ACC112 (cell line): ENCODE results near the gene CRB2.

Experiments used
- H2AFZ ChIP-seq: fragments of 200-600 bp; sonication (generic); one replicate; pipeline ENCODE4 v1.6.0; 2017; ENCODE audit warnings: antibody characterized with exemption, low read length; ENCODE audit not compliant: unreplicated experiment
- H3K27ac ChIP-seq: fragments of 200-600 bp; sonication (generic); 2 replicates; pipeline ENCODE4 v1.5.1; 2014; ENCODE audit warnings: low read depth, mild to moderate bottlenecking, antibody characterized with exemption, low read length, moderate library complexity
- H3K27me3 ChIP-seq: fragments of 200-600 bp; sonication (generic); 2 replicates; pipeline ENCODE4 v1.6.1; 2014; ENCODE audit warnings: mild to moderate bottlenecking, antibody characterized with exemption, low read length, moderate library complexity, mixed read lengths; ENCODE audit not compliant: insufficient read depth
- H3K36me3 ChIP-seq: fragments of 200-600 bp; sonication (generic); 2 replicates; pipeline ENCODE4 v1.6.1; 2016; ENCODE audit warnings: mild to moderate bottlenecking, antibody characterized with exemption, low read length, moderate library complexity, mixed read lengths; ENCODE audit not compliant: insufficient read depth
- H3K4me1 ChIP-seq: fragments of 200-600 bp; sonication (generic); one replicate; pipeline ENCODE4 v1.6.1; 2016; ENCODE audit warnings: low read length, mixed read lengths; ENCODE audit not compliant: insufficient read depth, unreplicated experiment, control insufficient read depth
- H3K4me3 ChIP-seq: fragments of 200-600 bp; sonication (generic); 2 replicates; pipeline ENCODE4 v1.5.1; 2014; ENCODE audit warnings: mild to moderate bottlenecking, low read depth, low read length
- H3K79me2 ChIP-seq: fragments of 200-600 bp; sonication (generic); one replicate; pipeline ENCODE4 v1.6.0; 2016; ENCODE audit warnings: low read length; ENCODE audit not compliant: control insufficient read depth, unreplicated experiment, insufficient read depth

Gene CRB2

GRCh38 chr9:123358181-123358905 is 2.3 kb downstream of the CRB2 start:
- Histone ChIP-seq H2AFZ (no peak overlapping the region), H3K79me2 (no peaks in the 10 kb centered on the region), H3K27me3 (peaks cover 2% of the 10 kb centered on the region; the same call in 1 of the 2 replicates), H3K4me1 (no peaks in the 10 kb centered on the region), H3K4me3 (no peak overlapping the region), H3K36me3 (no peaks in the 10 kb centered on the region), H3K27ac (no peak overlapping the region)

- Histone ChIP-seq H3K79me2 (no peaks in the 10 kb centered on the region), H3K4me1 (peaks cover 4% of the 10 kb centered on the region), H3K36me3 (no peaks in the 10 kb centered on the region), H3K27me3 (no peaks in the 10 kb centered on the region), H3K27ac (no peak overlapping the region), H3K4me3 (no peak overlapping the region), H2AFZ (no peak overlapping the region)
Observed at GRCh38 chr9:123359106-123359505, 3.1 kb downstream of the CRB2 start.

GRCh38 chr9:123359546-123359945 is 3.5 kb downstream of the CRB2 start:
- H3K27ac ChIP-seq: no peak overlapping the region
- no peak overlapping the region for H2AFZ ChIP-seq
- H3K79me2 ChIP-seq: no peaks in the 10 kb centered on the region
- no peaks in the 10 kb centered on the region for H3K27me3 ChIP-seq
- H3K4me3 ChIP-seq: no peak overlapping the region
- H3K36me3 ChIP-seq: no peaks in the 10 kb centered on the region
- H3K4me1 ChIP-seq: peaks cover 9% of the 10 kb centered on the region

- no peak overlapping the region for H2AFZ ChIP-seq
- H3K27me3 ChIP-seq: no peaks in the 10 kb centered on the region
- peaks cover 12% of the 10 kb centered on the region for H3K4me1 ChIP-seq
- H3K4me3 ChIP-seq: no peak overlapping the region
- no peak overlapping the region for H3K27ac ChIP-seq
- H3K36me3 ChIP-seq: no peaks in the 10 kb centered on the region
- H3K79me2 ChIP-seq: no peaks in the 10 kb centered on the region
Observed at GRCh38 chr9:123360161-123361085, 4.4 kb downstream of the CRB2 start.

- Histone ChIP-seq H3K36me3 (no peaks in the 10 kb centered on the region), H3K27me3 (no peaks in the 10 kb centered on the region), H3K79me2 (no peaks in the 10 kb centered on the region), H2AFZ (no peak overlapping the region), H3K4me1 (peaks cover 12% of the 10 kb centered on the region), H3K27ac (no peak overlapping the region), H3K4me3 (no peak overlapping the region)
Observed at GRCh38 chr9:123361086-123361730, 5.2 kb downstream of the CRB2 start.

GRCh38 chr9:123361731-123362510 is 5.9 kb downstream of the CRB2 start:
- H2AFZ ChIP-seq: no peak overlapping the region
- H3K4me3 ChIP-seq: no peak overlapping the region
- H3K36me3 ChIP-seq: no peaks in the 10 kb centered on the region
- H3K27me3 ChIP-seq: no peaks in the 10 kb centered on the region
- H3K27ac ChIP-seq: no peak overlapping the region
- H3K79me2 ChIP-seq: no peaks in the 10 kb centered on the region
- H3K4me1 ChIP-seq: peaks cover 12% of the 10 kb centered on the region

- Histone ChIP-seq H3K4me1 (peaks cover 12% of the 10 kb centered on the region), H3K36me3 (no peaks in the 10 kb centered on the region), H3K27ac (no peak overlapping the region), H2AFZ (no peak overlapping the region), H3K4me3 (no peak overlapping the region), H3K27me3 (no peaks in the 10 kb centered on the region), H3K79me2 (no peaks in the 10 kb centered on the region)
Observed at GRCh38 chr9:123362856-123363255, 6.9 kb downstream of the CRB2 start.

- Histone ChIP-seq H3K27me3 (no peaks in the 10 kb centered on the region; the same call in 1 of the 2 replicates), H3K36me3 (no peaks in the 10 kb centered on the region), H3K4me1 (peaks cover 12% of the 10 kb centered on the region), H2AFZ (peak overlapping the region; percentile 42), H3K27ac (no peak overlapping the region), H3K4me3 (no peak overlapping the region), H3K79me2 (no peaks in the 10 kb centered on the region)
Observed at GRCh38 chr9:123364241-123364824, 8.3 kb downstream of the CRB2 start.

GRCh38 chr9:123365287-123365880 is 9.4 kb downstream of the CRB2 start:
- no peak overlapping the region for H2AFZ ChIP-seq
- H3K27ac ChIP-seq: no peak overlapping the region
- H3K4me1 ChIP-seq: peaks cover 12% of the 10 kb centered on the region
- H3K4me3 ChIP-seq: no peak overlapping the region
- H3K36me3 ChIP-seq: no peaks in the 10 kb centered on the region
- H3K79me2 ChIP-seq: no peaks in the 10 kb centered on the region
- no peaks in the 10 kb centered on the region; the same call in 1 of the 2 replicates for H3K27me3 ChIP-seq
